Memory B cell (primary cell): ENCODE results near the gene PCDHGB5.
"Not testable (repeated sequence)": the region's sequence is repeated elsewhere in the genome, so short reads cannot be mapped to it uniquely, and the experiment has no call there.

ENCODE experiments used
- ATAC-seq: fragments of 150-1000 bp; cut with Tn5 transposase; 2 replicates; pipeline ENCODE4 v1.10.0; 2021; ENCODE audit warnings: low read depth, mild to moderate bottlenecking, moderate library complexity
- DNase-seq, 2 donors: peaks; one replicate each; pipeline ENCODE4 v3.0.0; 2022; ENCODE audit warnings: low spot score in 2 of 2
- H3K27ac Mint-ChIP-seq: one replicate; pipeline ENCODE4 v1.8.0; 2022; ENCODE audit warnings: mild to moderate bottlenecking, moderate library complexity, mixed read lengths
- H3K27me3 Mint-ChIP-seq: one replicate; pipeline ENCODE4 v1.8.0; 2022; ENCODE audit warnings: mixed read lengths
- H3K36me3 Mint-ChIP-seq: one replicate; pipeline ENCODE4 v1.8.0; 2022; ENCODE audit warnings: mild to moderate bottlenecking, mixed read lengths
- H3K4me1 Mint-ChIP-seq: one replicate; pipeline ENCODE4 v1.8.0; 2022; ENCODE audit warnings: mixed read lengths
- H3K4me3 Mint-ChIP-seq: one replicate; pipeline ENCODE4 v1.8.0; 2022; ENCODE audit warnings: mild to moderate bottlenecking, moderate library complexity, mixed read lengths
- H3K9me3 Mint-ChIP-seq: one replicate; pipeline ENCODE4 v1.8.0; 2022; ENCODE audit warnings: mixed read lengths

PCDHGB5 gene

DNA sequence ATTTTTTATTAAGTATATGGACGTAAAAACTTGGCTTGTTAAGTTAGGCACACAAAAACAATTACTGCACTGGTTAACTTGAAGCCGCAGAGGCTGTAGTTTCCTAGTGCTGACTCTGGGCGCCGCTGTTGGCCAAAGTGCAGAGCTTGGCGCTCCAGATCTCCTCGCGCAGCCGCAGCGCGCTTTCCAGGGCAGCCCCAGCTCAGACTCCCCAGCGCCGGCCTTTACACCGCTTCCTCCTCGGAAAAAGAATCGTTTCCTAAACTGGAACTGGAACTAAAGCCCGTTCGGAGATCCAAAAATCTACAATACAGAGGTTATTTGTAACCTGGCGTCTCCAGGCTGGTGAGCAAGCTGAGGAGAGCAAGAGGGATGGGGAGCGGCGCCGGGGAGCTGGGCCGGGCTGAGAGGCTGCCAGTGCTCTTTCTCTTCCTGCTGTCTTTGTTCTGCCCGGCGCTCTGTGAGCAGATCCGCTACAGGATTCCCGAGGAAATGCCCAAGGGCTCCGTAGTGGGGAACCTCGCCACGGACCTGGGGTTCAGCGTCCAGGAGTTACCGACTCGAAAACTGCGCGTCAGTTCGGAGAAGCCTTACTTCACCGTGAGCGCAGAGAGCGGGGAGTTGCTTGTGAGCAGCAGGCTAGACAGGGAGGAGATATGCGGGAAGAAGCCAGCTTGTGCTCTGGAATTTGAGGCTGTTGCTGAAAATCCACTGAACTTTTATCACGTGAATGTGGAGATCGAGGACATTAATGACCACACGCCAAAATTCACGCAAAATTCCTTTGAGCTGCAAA, at the start of gene PCDHGB5:
PCDHGB5 (plus strand) TSS at position 192 of the 796 bp plus-strand sequence; CDS start at position 373, 181 bp downstream.
- not testable (repeated sequence) for H3K9me3 Mint-ChIP-seq, H3K4me1 Mint-ChIP-seq, H3K36me3 Mint-ChIP-seq, H3K27ac Mint-ChIP-seq
- ATAC-seq (peak; percentile 77), DNase-seq (peak in 1 of 2 donors; percentile 33)
- H3K27me3 Mint-ChIP-seq: peaks cover 18% of the 10 kb centered on the region
- peak within 1 kb of the TSS; percentile 68 for H3K4me3 Mint-ChIP-seq

DNA sequence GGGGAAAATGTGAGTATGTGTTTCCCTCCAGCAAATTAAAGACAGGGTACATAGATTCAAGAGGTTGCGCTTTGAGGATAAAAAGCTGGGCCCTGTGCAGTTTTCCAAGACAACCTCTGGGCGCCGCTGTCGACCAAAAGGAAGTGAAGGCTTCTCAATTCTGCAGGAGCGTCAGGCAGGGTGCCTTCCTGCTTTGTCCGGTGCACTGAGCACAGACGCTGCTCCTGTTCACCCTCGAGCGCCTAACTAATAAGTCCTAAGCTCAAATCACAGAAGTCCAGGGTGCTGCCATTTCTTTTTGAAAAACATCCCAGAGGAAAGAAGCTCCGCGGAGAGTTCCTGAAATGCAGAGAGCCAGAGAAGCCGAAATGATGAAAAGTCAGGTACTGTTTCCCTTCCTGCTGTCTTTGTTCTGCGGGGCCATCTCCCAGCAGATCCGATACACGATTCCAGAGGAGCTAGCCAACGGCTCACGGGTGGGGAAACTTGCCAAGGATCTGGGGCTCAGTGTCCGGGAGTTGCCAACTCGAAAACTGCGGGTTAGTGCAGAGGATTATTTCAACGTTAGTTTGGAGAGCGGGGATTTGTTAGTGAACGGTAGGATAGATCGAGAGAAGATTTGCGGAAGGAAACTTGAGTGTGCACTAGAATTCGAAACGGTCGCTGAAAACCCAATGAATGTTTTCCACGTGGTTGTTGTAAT, 47.7 kb upstream of the PCDHGB5 start, which contains the start of gene PCDHGB1:
PCDHGB1 (plus strand) TSS at position 183 of the 703 bp plus-strand sequence; CDS start at position 345, 162 bp downstream.
- ATAC-seq (peak; percentile 50), DNase-seq (no peak)
- Mint-ChIP-seq H3K4me3 (peak within 1 kb of the TSS; percentile 54), H3K27ac (no peak within 1 kb of the TSS), H3K27me3 (peaks cover 22% of the 10 kb centered on the region), H3K4me1 (no peaks in the 10 kb centered on the region), H3K36me3 (peaks cover 3% of the 10 kb centered on the region), H3K9me3 (peaks cover 16% of the 10 kb centered on the region)

DNA sequence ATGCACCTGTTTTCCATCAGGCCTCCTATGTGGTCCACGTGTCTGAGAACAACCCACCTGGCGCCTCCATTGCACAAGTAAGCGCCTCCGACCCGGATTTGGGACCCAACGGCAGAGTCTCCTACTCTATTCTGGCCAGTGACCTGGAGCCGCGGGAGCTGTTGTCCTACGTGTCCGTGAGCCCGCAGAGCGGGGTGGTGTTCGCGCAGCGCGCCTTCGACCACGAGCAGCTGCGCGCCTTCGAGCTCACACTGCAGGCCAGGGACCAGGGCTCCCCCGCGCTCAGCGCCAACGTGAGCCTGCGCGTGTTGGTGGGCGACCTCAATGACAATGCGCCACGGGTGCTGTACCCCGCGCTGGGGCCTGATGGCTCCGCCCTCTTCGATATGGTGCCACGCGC, 46.2 kb upstream of the PCDHGB5 start:
- Mint-ChIP-seq H3K9me3 (peaks cover 14% of the 10 kb centered on the region), H3K27ac (no peak overlapping the region), H3K27me3 (peaks cover 24% of the 10 kb centered on the region), H3K36me3 (peaks cover 3% of the 10 kb centered on the region), H3K4me1 (no peaks in the 10 kb centered on the region), H3K4me3 (no peak overlapping the region)
- no peak for ATAC-seq
- no peak for DNase-seq

DNA sequence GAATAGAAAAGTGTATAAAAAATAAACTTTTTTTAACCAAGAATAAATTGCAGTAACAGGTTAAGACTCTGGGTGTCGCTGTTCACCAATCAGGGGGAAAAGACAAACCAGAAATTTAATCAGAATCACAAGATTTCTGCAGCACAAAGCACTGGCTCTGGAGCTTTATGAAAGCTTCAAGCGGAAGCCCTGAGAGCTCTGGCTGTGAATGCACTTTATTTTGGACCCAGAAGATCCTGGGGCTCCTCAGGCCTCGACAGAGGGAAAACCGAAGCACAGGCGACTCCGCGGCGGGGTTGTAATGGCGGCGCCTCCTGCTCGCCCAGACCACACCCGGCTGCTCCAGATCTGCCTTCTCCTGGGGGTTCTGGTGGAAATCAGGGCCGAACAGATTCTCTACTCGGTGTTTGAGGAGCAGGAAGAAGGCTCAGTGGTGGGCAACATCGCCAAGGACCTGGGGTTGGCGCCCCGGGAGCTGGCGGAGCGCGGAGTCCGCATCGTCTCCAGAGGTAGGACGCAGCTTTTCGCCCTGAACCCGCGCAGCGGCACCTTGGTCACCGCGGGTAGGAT, 42.8 kb upstream of the PCDHGB5 start, which contains the start of gene PCDHGA4:
PCDHGA4 (plus strand) TSS at position 122 of the 570 bp plus-strand sequence; CDS start at position 209, 87 bp downstream.
- H3K27ac Mint-ChIP-seq: no peak within 1 kb of the TSS
- H3K4me3 Mint-ChIP-seq: no peak within 1 kb of the TSS
- H3K4me1 Mint-ChIP-seq: no peaks in the 10 kb centered on the region
- DNase-seq (no peak), ATAC-seq (no peak)
- H3K9me3 Mint-ChIP-seq: peaks cover 16% of the 10 kb centered on the region
- peaks cover 26% of the 10 kb centered on the region for H3K27me3 Mint-ChIP-seq
- H3K36me3 Mint-ChIP-seq: peaks cover 4% of the 10 kb centered on the region

DNA sequence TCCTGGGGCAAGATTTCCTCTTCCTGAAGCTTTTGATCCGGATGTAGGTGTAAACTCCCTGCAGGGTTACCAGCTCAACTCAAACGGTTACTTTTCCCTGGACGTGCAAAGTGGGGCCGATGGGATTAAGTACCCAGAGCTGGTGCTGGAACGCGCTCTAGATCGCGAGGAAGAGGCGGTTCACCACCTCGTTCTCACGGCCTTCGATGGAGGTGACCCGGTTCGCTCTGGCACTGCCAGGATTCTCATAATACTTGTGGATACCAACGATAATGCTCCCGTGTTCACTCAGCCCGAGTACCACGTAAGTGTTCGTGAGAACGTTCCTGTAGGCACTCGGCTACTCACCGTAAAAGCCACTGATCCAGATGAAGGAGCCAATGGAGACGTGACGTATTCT, 42.1 kb upstream of the PCDHGB5 start:
- ATAC-seq (no peak), DNase-seq (no peak)

DNA sequence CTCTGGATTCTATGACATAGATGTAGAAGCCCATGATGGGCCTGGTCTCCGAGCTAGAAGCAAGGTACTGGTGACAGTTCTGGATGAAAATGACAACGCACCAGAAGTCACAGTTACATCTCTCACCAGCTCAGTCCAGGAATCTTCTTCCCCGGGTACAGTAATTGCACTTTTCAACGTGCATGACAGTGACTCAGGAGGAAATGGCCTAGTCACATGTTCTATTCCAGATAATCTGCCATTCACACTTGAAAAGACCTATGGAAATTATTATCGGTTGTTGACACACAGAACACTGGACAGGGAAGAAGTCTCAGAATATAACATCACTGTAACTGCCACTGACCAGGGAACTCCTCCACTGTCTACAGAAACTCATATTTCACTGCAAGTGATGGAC, 41.6 kb upstream of the PCDHGB5 start:
- H3K9me3 Mint-ChIP-seq: peaks cover 15% of the 10 kb centered on the region
- no peak overlapping the region for H3K4me3 Mint-ChIP-seq
- peaks cover 4% of the 10 kb centered on the region for H3K36me3 Mint-ChIP-seq
- ATAC-seq: no peak
- DNase-seq: no peak
- H3K27ac Mint-ChIP-seq: no peak overlapping the region
- no peaks in the 10 kb centered on the region for H3K4me1 Mint-ChIP-seq
- H3K27me3 Mint-ChIP-seq: peaks cover 24% of the 10 kb centered on the region

More for the DNA sequence above, 42.1 kb upstream of the PCDHGB5 start:
- peaks cover 4% of the 10 kb centered on the region for H3K36me3 Mint-ChIP-seq
- peaks cover 15% of the 10 kb centered on the region for H3K9me3 Mint-ChIP-seq
- peaks cover 24% of the 10 kb centered on the region for H3K27me3 Mint-ChIP-seq
- no peaks in the 10 kb centered on the region for H3K4me1 Mint-ChIP-seq
- H3K27ac Mint-ChIP-seq: no peak overlapping the region
- no peak overlapping the region for H3K4me3 Mint-ChIP-seq

DNA sequence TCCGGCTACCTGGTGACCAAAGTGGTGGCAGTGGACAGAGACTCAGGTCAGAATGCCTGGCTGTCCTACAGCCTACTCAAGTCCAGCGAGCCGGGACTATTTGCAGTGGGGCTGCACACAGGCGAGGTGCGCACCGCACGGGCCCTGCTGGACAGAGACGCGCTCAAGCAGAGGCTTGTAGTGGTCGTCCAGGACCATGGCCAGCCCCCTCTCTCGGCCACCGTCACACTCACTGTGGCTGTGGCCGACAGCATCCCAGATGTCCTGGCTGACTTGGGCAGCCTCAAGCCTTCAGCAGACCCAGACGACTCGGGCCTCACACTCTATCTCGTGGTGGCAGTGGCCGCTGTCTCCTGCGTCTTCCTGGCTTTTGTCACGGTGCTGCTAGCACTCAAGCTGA, 40.8 kb upstream of the PCDHGB5 start:
- H3K27ac Mint-ChIP-seq: no peak overlapping the region
- ATAC-seq (no peak), DNase-seq (no peak)
- H3K9me3 Mint-ChIP-seq: peaks cover 15% of the 10 kb centered on the region
- peaks cover 24% of the 10 kb centered on the region for H3K27me3 Mint-ChIP-seq
- H3K36me3 Mint-ChIP-seq: peaks cover 4% of the 10 kb centered on the region
- H3K4me3 Mint-ChIP-seq: no peak overlapping the region
- H3K4me1 Mint-ChIP-seq: no peaks in the 10 kb centered on the region

DNA sequence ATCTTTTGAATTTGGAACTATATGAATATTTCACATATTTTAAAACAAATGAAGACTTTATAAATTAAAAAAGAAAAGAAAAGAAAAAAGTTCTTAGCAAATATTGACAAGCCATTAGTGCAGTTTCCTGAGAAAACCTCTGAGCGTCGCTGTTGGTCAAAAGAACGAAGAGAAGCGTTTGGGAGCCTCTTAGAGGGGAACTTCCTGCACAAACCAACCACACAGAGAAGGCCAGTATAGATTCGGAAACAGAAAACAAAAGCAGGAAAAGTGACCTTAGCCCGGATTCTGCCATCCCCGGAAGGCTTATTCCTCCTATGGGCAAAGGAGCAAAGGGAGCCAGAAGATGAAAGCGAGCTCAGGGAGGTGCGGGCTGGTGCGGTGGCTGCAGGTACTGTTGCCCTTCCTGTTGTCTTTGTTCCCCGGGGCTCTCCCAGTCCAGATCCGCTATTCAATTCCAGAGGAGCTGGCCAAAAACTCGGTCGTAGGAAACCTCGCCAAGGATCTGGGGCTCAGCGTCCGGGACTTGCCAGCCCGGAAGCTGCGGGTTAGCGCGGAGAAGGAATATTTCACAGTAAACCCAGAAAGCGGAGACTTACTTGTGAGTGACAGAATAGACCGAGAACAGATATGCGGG, 37.8 kb upstream of the PCDHGB5 start, which contains the start of gene PCDHGB2:
PCDHGB2 (plus strand) TSS at position 205 of the 637 bp plus-strand sequence; CDS start at position 347, 142 bp downstream.
- peak; percentile 54 for ATAC-seq
- Mint-ChIP-seq H3K4me1 (peaks cover 2% of the 10 kb centered on the region), H3K9me3 (peaks cover 17% of the 10 kb centered on the region)

DNA sequence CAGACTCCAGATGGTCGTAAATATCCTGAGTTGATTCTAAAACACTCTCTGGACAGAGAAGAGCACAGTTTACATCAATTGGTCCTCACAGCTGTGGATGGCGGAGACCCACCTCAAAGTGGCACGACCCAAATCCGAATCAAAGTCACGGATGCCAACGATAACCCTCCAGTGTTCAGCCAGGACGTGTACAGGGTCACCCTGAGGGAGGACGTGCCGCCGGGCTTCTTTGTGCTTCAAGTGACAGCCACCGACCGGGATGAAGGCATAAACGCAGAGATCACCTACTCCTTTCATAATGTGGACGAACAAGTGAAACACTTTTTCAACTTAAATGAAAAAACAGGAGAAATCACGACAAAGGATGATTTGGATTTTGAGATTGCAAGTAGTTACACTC, 37.1 kb upstream of the PCDHGB5 start:
- no peak overlapping the region for H3K27ac Mint-ChIP-seq
- peaks cover 17% of the 10 kb centered on the region for H3K9me3 Mint-ChIP-seq
- H3K4me1 Mint-ChIP-seq: peaks cover 2% of the 10 kb centered on the region
- H3K4me3 Mint-ChIP-seq: no peak overlapping the region
- H3K36me3 Mint-ChIP-seq: peaks cover 5% of the 10 kb centered on the region
- H3K27me3 Mint-ChIP-seq: peaks cover 23% of the 10 kb centered on the region
- ATAC-seq (no peak), DNase-seq (no peak)

More for the DNA sequence above, 37.8 kb upstream of the PCDHGB5 start, which contains the start of gene PCDHGB2:
- DNase-seq: no peak
- Mint-ChIP-seq H3K27ac (peak within 1 kb of the TSS; percentile 85), H3K27me3 (peaks cover 17% of the 10 kb centered on the region), H3K4me3 (peak within 1 kb of the TSS; percentile 89), H3K36me3 (peaks cover 5% of the 10 kb centered on the region)

DNA sequence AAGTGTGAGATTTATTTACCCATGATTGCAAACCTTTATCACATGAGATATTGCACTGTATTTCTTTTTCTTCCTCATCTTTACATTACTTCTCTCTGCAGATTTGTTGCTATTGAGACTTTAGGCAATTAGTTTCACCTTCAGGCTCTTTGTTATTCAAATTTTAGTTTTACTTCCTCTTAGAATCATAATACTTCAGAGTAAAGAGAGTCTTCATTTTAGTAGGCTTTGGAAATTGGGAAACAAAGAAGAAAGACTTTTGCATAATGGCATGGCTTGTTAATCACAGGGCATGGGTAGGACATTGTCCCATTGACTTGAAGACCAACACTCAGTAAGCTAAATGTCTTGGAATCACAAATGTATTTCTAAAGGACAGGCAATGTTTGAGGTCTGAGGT, 35.0 kb upstream of the PCDHGB5 start:
- Mint-ChIP-seq H3K9me3 (peaks cover 15% of the 10 kb centered on the region), H3K36me3 (peaks cover 5% of the 10 kb centered on the region), H3K4me1 (peaks cover 2% of the 10 kb centered on the region), H3K27me3 (peaks cover 19% of the 10 kb centered on the region), H3K4me3 (peak overlapping the region; percentile 52), H3K27ac (peak overlapping the region; percentile 60)
- no peak for DNase-seq
- no peak for ATAC-seq

DNA sequence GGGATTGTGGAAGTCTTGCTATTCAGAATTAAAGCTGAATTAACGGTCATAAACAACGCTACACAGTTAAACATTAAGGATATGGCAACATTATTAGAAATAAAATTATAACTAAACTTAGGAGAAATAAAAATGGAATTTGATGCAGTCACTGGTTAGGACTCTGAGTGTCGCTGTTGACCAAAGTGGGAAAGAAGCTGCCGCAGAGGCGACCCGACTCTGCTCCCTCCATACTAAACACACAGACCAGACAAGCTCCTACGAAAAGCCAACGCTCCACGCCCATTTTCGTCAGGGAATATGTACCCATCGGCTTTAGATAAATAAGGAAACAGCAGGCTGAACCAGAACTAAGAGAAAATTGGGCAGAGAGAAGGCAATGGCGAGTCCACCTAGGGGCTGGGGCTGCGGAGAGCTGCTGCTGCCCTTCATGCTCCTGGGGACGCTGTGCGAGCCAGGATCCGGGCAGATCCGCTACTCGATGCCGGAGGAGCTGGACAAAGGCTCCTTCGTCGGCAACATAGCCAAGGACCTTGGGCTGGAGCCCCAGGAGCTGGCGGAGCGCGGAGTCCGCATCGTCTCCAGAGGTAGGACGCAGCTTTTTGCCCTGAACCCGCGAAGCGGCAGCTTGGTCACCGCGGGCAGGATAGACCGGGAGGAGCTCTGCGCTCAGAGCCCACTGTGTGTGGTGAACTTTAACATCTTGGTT, 33.6 kb upstream of the PCDHGB5 start, which contains the start of gene PCDHGA5:
PCDHGA5 (plus strand) TSS at position 211 of the 709 bp plus-strand sequence; CDS start at position 380, 169 bp downstream.
- Mint-ChIP-seq H3K27ac (no peak within 1 kb of the TSS), H3K4me1 (peaks cover 2% of the 10 kb centered on the region), H3K4me3 (no peak within 1 kb of the TSS), H3K27me3 (peaks cover 15% of the 10 kb centered on the region), H3K36me3 (peaks cover 5% of the 10 kb centered on the region), H3K9me3 (peaks cover 11% of the 10 kb centered on the region)
- no peak for DNase-seq
- ATAC-seq: no peak

DNA sequence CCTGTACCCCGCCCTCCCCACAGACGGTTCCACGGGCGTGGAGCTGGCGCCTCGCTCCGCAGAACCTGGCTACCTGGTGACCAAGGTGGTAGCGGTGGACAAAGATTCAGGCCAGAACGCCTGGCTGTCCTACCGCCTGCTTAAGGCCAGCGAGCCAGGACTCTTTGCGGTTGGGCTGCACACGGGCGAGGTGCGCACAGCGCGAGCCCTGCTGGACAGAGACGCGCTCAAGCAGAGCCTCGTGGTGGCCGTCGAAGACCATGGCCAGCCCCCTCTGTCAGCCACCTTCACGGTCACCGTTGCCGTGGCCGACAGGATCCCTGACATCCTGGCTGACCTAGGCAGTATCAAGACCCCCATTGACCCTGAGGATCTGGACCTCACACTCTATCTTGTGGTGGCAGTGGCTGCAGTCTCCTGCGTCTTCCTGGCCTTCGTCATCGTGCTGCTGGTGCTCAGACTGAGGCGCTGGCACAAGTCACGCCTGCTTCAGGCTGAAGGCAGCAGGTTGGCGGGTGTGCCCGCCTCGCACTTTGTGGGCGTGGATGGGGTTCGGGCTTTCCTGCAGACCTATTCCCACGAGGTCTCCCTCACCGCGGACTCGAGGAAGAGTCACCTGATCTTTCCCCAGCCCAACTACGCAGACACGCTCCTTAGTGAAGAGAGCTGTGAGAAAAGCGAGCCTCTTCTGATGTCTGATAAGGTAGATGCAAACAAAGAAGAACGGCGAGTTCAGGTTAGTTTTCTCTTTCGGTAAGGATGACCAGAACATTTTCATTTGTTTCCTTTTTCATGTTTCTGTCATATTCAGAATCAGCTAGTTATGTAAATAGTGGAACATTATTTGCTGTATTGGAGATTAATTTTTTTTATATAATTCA, 31.5 kb upstream of the PCDHGB5 start:
- peaks cover 5% of the 10 kb centered on the region for H3K4me1 Mint-ChIP-seq
- H3K36me3 Mint-ChIP-seq: peaks cover 6% of the 10 kb centered on the region
- no peak for DNase-seq
- ATAC-seq: no peak
- no peak overlapping the region for H3K27ac Mint-ChIP-seq
- H3K4me3 Mint-ChIP-seq: no peak overlapping the region
- peaks cover 16% of the 10 kb centered on the region for H3K27me3 Mint-ChIP-seq
- H3K9me3 Mint-ChIP-seq: peaks cover 12% of the 10 kb centered on the region
